ENCODE results near the gene PRAMEF20. TPM values are rescaled to one million over a fixed set of nuclear protein-coding genes. Genes with fewer than 3 reads are reported as not detected.
A peak's percentile ranks its signal among the peaks of the same experiment; 100 is the strongest.
"Not testable (repeated sequence)": the region's sequence is repeated elsewhere in the genome, so short reads cannot be mapped to it uniquely, and the experiment has no call there.

The PRAMEF20 gene
- not detected in 2 replicates for polyA plus RNA-seq (2012; rRNA removed)
- not detected in 2 replicates for polyA plus RNA-seq (2012; cell fraction: cytosol; rRNA removed)
- polyA plus RNA-seq (2012; cell fraction: nucleus; rRNA removed) = not detected in 2 replicates

DNA sequence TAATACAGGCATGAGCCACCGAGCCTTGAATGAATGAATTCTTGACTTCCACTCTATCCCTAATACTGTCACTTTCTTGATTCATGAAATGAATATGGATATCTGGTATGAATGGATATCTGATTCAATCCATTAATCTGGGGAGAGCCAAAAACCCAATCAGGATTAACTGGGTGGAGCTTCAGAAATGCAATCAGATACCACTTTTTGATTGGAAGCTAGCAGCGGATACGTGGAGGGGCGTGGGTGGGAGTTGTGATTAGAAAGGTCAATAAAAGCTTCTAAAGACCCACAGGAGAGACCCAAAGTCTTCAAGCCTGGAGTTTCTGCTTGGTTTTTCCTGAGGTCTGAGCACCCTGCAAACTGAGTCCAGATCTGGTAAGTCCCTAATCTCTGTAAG lies at the start of gene PRAMEF20:
TSS of gene PRAMEF20 (plus strand) at position 301 of the 400 bp plus-strand sequence. CDS start 5,905 bp downstream, outside the sequence.
- POLR2A ChIA-PET, CTCF ChIA-PET: not testable (repeated sequence)

DNA sequence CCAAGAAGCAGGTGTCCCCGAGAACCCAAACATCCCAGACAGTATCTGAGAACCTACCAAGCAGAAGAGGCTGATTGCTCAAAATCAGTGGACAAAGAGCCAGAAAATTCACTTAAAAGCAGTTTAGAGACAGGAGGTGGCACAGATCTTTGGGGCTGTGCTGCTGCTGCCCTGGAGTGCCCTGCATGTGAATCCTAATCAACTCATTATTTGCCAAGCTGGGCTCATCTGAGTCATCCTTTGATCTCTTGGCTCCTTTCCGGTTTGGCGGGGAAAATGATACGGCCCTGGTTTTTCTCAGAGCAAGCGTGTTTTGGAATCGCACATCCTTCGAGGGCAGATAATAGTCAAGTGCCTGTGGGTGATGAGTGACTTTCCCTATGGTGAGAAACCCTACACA lies 47.9 kb upstream of the PRAMEF20 start:
- H3K27me3 ChIP-seq (ENCODE audit: insufficient read depth); CTCF ChIA-PET; H3K9me2 ChIP-seq; H3K27ac ChIP-seq (ENCODE audit: low read depth in 2 of 2, low read length in 1 of 2); H3K4me1 ChIP-seq (ENCODE audit: control insufficient read depth in 1 of 2, insufficient read depth in 2 of 2, low read depth in 1 of 2, low read length in 1 of 2); H3F3A ChIP-seq (replicated peaks; ENCODE audit: insufficient read depth); H3K4me3 ChIP-seq (ENCODE audit: low read depth in 2 of 2, low read length in 1 of 2); DNase-seq; POLR2A ChIA-PET; H3K36me3 ChIP-seq (replicated peaks in 1 of 2; ENCODE audit: control insufficient read depth in 1 of 2, insufficient read depth in 2 of 2, low read length in 1 of 2); H3K9ac ChIP-seq; H3K79me2 ChIP-seq (ENCODE audit: insufficient read depth); H4K20me1 ChIP-seq (ENCODE audit: insufficient read depth); H2AFZ ChIP-seq (ENCODE audit: low read depth); H3K4me2 ChIP-seq; H3K9me3 ChIP-seq: not testable (repeated sequence)
- 0% methylated on average over 1 of the region's 7 CpGs for WGBS (ENCODE audit: low lambda C conversion rate)

More for the DNA sequence above, at the start of gene PRAMEF20:
- not testable (repeated sequence) for H3K27me3 ChIP-seq (ENCODE audit: insufficient read depth); H3K79me2 ChIP-seq (ENCODE audit: insufficient read depth); H3K4me1 ChIP-seq (ENCODE audit: control insufficient read depth in 1 of 2, insufficient read depth in 2 of 2, low read depth in 1 of 2, low read length in 1 of 2); H3K27ac ChIP-seq (ENCODE audit: low read depth in 2 of 2, low read length in 1 of 2); H3K9me3 ChIP-seq; H3K4me3 ChIP-seq (ENCODE audit: low read depth in 2 of 2, low read length in 1 of 2); H3K4me2 ChIP-seq; DNase-seq; H2AFZ ChIP-seq (ENCODE audit: low read depth); H4K20me1 ChIP-seq (ENCODE audit: insufficient read depth); H3K9me2 ChIP-seq; H3F3A ChIP-seq (replicated peaks; ENCODE audit: insufficient read depth); H3K9ac ChIP-seq; H3K36me3 ChIP-seq (replicated peaks in 1 of 2; ENCODE audit: control insufficient read depth in 1 of 2, insufficient read depth in 2 of 2, low read length in 1 of 2)
- 0% methylated on average over 4 of the region's 4 CpGs for WGBS (ENCODE audit: low lambda C conversion rate)

DNA sequence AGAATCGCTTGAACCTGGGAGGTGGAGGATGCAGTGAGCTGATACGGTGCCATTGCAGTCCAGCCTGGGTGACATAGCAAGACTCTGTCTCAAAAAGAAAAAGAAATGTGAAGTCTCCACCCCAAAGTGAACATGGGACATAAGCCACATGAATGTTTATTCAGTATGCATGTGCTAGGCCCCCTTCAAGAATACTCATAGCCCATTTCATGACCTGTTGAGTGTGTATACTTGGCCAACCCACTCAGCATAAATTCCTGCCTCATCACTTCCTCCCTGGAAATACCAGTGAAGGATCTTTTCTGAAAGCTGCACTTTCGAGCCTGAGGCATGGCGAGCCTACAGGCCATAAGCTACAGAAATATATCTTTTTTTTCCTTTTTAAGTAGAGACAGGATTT lies 45.3 kb upstream of the PRAMEF20 start:
- H4K20me1 ChIP-seq (ENCODE audit: insufficient read depth); H3K27me3 ChIP-seq (ENCODE audit: insufficient read depth); H3K4me1 ChIP-seq (ENCODE audit: control insufficient read depth in 1 of 2, insufficient read depth in 2 of 2, low read depth in 1 of 2, low read length in 1 of 2); H3K27ac ChIP-seq (ENCODE audit: low read depth in 2 of 2, low read length in 1 of 2); H3K9me3 ChIP-seq; H3K79me2 ChIP-seq (ENCODE audit: insufficient read depth); POLR2A ChIA-PET; H3K9me2 ChIP-seq; H3K9ac ChIP-seq; H2AFZ ChIP-seq (ENCODE audit: low read depth); H3K4me3 ChIP-seq (ENCODE audit: low read depth in 2 of 2, low read length in 1 of 2); H3K4me2 ChIP-seq; DNase-seq; H3F3A ChIP-seq (replicated peaks; ENCODE audit: insufficient read depth); H3K36me3 ChIP-seq (replicated peaks in 1 of 2; ENCODE audit: control insufficient read depth in 1 of 2, insufficient read depth in 2 of 2, low read length in 1 of 2); CTCF ChIA-PET: not testable (repeated sequence)
- WGBS (ENCODE audit: low lambda C conversion rate) = 8% methylated on average over 4 of the region's 4 CpGs

DNA sequence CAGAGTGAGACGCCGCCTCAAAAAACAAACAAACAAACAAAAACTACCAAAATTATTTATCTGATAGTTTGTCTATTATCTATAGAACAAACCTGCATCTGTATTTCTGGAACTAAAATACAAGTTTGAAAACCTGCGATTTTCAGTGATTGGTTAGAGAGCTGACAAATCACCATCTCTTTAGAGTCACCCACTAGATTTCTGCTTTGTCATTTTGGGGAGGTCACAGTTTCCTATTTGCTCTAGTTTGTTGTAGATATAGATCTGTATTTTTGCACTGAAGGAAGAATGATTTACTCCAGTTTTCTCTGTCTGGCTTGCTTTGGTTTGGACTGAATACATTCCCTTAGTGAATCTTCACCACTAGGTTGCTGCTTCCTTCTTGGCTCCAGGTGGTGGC lies 43.7 kb upstream of the PRAMEF20 start:
- H3K27ac ChIP-seq (ENCODE audit: low read depth in 2 of 2, low read length in 1 of 2); H3F3A ChIP-seq (replicated peaks; ENCODE audit: insufficient read depth); H3K27me3 ChIP-seq (ENCODE audit: insufficient read depth); CTCF ChIA-PET; H3K9me2 ChIP-seq; H3K4me1 ChIP-seq (ENCODE audit: control insufficient read depth in 1 of 2, insufficient read depth in 2 of 2, low read depth in 1 of 2, low read length in 1 of 2); DNase-seq; H3K4me3 ChIP-seq (ENCODE audit: low read depth in 2 of 2, low read length in 1 of 2); H3K4me2 ChIP-seq; H3K9me3 ChIP-seq; POLR2A ChIA-PET; H4K20me1 ChIP-seq (ENCODE audit: insufficient read depth); H2AFZ ChIP-seq (ENCODE audit: low read depth); H3K36me3 ChIP-seq (replicated peaks in 1 of 2; ENCODE audit: control insufficient read depth in 1 of 2, insufficient read depth in 2 of 2, low read length in 1 of 2); H3K79me2 ChIP-seq (ENCODE audit: insufficient read depth); H3K9ac ChIP-seq: not testable (repeated sequence)
- 10% methylated on average over 3 of the region's 3 CpGs for WGBS (ENCODE audit: low lambda C conversion rate)

GRCh38 chr1:13368544-13368943 lies 41.7 kb upstream of the PRAMEF20 start:
- H3K4me3 ChIP-seq (ENCODE audit: low read depth in 2 of 2, low read length in 1 of 2); H2AFZ ChIP-seq (ENCODE audit: low read depth); H3K27ac ChIP-seq (ENCODE audit: low read depth in 2 of 2, low read length in 1 of 2); H3K9me2 ChIP-seq; H3K4me1 ChIP-seq (ENCODE audit: control insufficient read depth in 1 of 2, insufficient read depth in 2 of 2, low read depth in 1 of 2, low read length in 1 of 2); H3F3A ChIP-seq (replicated peaks; ENCODE audit: insufficient read depth); H3K4me2 ChIP-seq; H3K79me2 ChIP-seq (ENCODE audit: insufficient read depth); H3K9me3 ChIP-seq; CTCF ChIA-PET; H3K36me3 ChIP-seq (replicated peaks in 1 of 2; ENCODE audit: control insufficient read depth in 1 of 2, insufficient read depth in 2 of 2, low read length in 1 of 2); H4K20me1 ChIP-seq (ENCODE audit: insufficient read depth); POLR2A ChIA-PET; H3K9ac ChIP-seq; H3K27me3 ChIP-seq (ENCODE audit: insufficient read depth): not testable (repeated sequence)
- WGBS (ENCODE audit: low lambda C conversion rate) = 30% methylated on average over 4 of the region's 4 CpGs
- TF ChIP-seq, protein P1, sequence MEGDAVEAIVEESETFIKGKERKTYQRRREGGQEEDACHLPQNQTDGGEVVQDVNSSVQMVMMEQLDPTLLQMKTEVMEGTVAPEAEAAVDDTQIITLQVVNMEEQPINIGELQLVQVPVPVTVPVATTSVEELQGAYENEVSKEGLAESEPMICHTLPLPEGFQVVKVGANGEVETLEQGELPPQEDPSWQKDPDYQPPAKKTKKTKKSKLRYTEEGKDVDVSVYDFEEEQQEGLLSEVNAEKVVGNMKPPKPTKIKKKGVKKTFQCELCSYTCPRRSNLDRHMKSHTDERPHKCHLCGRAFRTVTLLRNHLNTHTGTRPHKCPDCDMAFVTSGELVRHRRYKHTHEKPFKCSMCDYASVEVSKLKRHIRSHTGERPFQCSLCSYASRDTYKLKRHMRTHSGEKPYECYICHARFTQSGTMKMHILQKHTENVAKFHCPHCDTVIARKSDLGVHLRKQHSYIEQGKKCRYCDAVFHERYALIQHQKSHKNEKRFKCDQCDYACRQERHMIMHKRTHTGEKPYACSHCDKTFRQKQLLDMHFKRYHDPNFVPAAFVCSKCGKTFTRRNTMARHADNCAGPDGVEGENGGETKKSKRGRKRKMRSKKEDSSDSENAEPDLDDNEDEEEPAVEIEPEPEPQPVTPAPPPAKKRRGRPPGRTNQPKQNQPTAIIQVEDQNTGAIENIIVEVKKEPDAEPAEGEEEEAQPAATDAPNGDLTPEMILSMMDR (IDR thresholded peaks at IDR 0.05) = peak; percentile 40
- DNase-seq = peak; percentile 2

- H3K36me3 ChIP-seq (replicated peaks in 1 of 2; ENCODE audit: control insufficient read depth in 1 of 2, insufficient read depth in 2 of 2, low read length in 1 of 2); H3K4me2 ChIP-seq; DNase-seq; H3K27ac ChIP-seq (ENCODE audit: low read depth in 2 of 2, low read length in 1 of 2); H3F3A ChIP-seq (replicated peaks; ENCODE audit: insufficient read depth); H3K27me3 ChIP-seq (ENCODE audit: insufficient read depth); H3K79me2 ChIP-seq (ENCODE audit: insufficient read depth); POLR2A ChIA-PET; H2AFZ ChIP-seq (ENCODE audit: low read depth); H3K9me3 ChIP-seq; H3K4me1 ChIP-seq (ENCODE audit: control insufficient read depth in 1 of 2, insufficient read depth in 2 of 2, low read depth in 1 of 2, low read length in 1 of 2); H4K20me1 ChIP-seq (ENCODE audit: insufficient read depth); H3K4me3 ChIP-seq (ENCODE audit: low read depth in 2 of 2, low read length in 1 of 2); H3K9me2 ChIP-seq; H3K9ac ChIP-seq: not testable (repeated sequence)
- 26% methylated on average over 2 of the region's 3 CpGs for WGBS (ENCODE audit: low lambda C conversion rate)
- CTCF ChIA-PET = interaction anchor here (0.6 kb wide), 1 partner anchor 9 kb away, joined by 6 read pairs; no protein-coding TSS in a partner anchor
Measured at GRCh38 chr1:13378983-13379382, 31.3 kb upstream of the PRAMEF20 start.

Data from SK-N-SH (cell line).